22Rv1 (cell line): Measurements from ENCODE around the gene PAQR9.

Experiments
- CTCF ChIP-seq: fragments of 450-650 bp; IDR thresholded peaks from 2 replicates; pipeline ENCODE4 v1.5.1; 2017; ENCODE audit warnings: mild to moderate bottlenecking
- ZFX ChIP-seq: fragments of 450-650 bp; IDR thresholded peaks from 2 replicates; pipeline ENCODE4 v1.6.1; 2017; ENCODE audit warnings: antibody characterized with exemption, borderline replicate concordance

GRCh38 chr3:142990721-142991120, 27.2 kb upstream of the PAQR9 start:
- TF ChIP-seq ZFX (no peak), CTCF (no peak)
